Caco-2 (cell line): ENCODE results near the gene VPS33B. TPM values are rescaled to one million over a fixed set of nuclear protein-coding genes. Genes with fewer than 3 reads are reported as not detected.

Source experiments
- BruUV-seq: library from RNA; stranded (reverse); fragments of 400-500 nt; replicated peaks from 2 replicates; lab custom pipeline; 2021; lab: Mats Ljungman, UMichigan
- CTCF ChIA-PET: fragments of 300-600 bp; sonication (Branson Sonifier 250); formaldehyde crosslinking; loops from one replicate; lab custom pipeline; 2022; ENCODE audit warnings: antibody characterized with exemption; lab: Charles Lee
- POLR2A ChIA-PET: fragments of 300-600 bp; sonication (Branson Sonifier 250); formaldehyde crosslinking; loops from one replicate; lab custom pipeline; 2022; ENCODE audit warnings: antibody characterized with exemption; lab: Charles Lee
- DNase-seq, 2 experiments: peaks; one replicate each; pipeline versions ENCODE4 v3.0.0 to v3.0.0-alpha.2; 2020 to 2022
- H3K27me3 ChIP-seq: replicated peaks from 2 replicates; pipeline ENCODE4 v1.6.0; 2011; ENCODE audit warnings: low read length; ENCODE audit not compliant: control insufficient read depth, insufficient read depth
- H3K36me3 ChIP-seq: 2 replicates; pipeline ENCODE4 v1.5.1; 2011; ENCODE audit warnings: low read length; ENCODE audit not compliant: control insufficient read depth, insufficient read depth
- H3K4me1 ChIP-seq: fragments of 250-450 bp; sonication (Bioruptor Pico); 2 replicates; pipeline ENCODE4 v1.5.1; 2020; ENCODE audit warnings: mild to moderate bottlenecking
- H3K4me3 ChIP-seq: 2 replicates; pipeline ENCODE4 v1.5.1; 2011; ENCODE audit warnings: low read depth, mild to moderate bottlenecking, control low read depth, low read length
- H3K9me3 ChIP-seq: fragments of 250-450 bp; sonication (Bioruptor Pico); 2 replicates; pipeline ENCODE4 v1.5.1; 2020; ENCODE audit warnings: mild to moderate bottlenecking, moderate library complexity
- H3K27ac Mint-ChIP-seq: one replicate; pipeline ENCODE4 v1.8.0; 2022; ENCODE audit warnings: mixed read lengths; ENCODE audit not compliant: unreplicated experiment
- H3K27me3 Mint-ChIP-seq: one replicate; pipeline ENCODE4 v1.8.0; 2022; ENCODE audit warnings: mixed read lengths; ENCODE audit not compliant: insufficient read depth, unreplicated experiment
- H3K36me3 Mint-ChIP-seq: one replicate; pipeline ENCODE4 v1.8.0; 2022; ENCODE audit warnings: mild to moderate bottlenecking, mixed read lengths; ENCODE audit not compliant: insufficient read depth, unreplicated experiment
- H3K4me1 Mint-ChIP-seq: one replicate; pipeline ENCODE4 v1.8.0; 2022; ENCODE audit warnings: low read depth, mixed read lengths; ENCODE audit not compliant: unreplicated experiment
- H3K4me3 Mint-ChIP-seq: one replicate; pipeline ENCODE4 v1.8.0; 2022; ENCODE audit warnings: mild to moderate bottlenecking, moderate library complexity, mixed read lengths; ENCODE audit not compliant: unreplicated experiment
- H3K9me3 Mint-ChIP-seq: one replicate; pipeline ENCODE4 v1.8.0; 2022; ENCODE audit warnings: mixed read lengths; ENCODE audit not compliant: unreplicated experiment
- intact Hi-C: fragments of 100-400 bp; cut with micrococcal nuclease; formaldehyde crosslinking; loops from one replicate; pipeline ENCODE4 v1.10.0; 2022; ENCODE audit not compliant: unreplicated experiment
- total RNA-seq: library from RNA; stranded (reverse); gene quantifications from 2 replicates; pipeline ENCODE4 v1.2.3, GENCODE V29; 2022
- TF ChIP-seq, protein P1 (sequence below), 2 experiments: fragments of 200-600 bp in 1 of 2; IDR thresholded peaks; 1 replicate in 1 of 2; 2 replicates in 1 of 2; pipeline versions ENCODE4 v1.5.1 to v1.8.0; 2011 to 2022; ENCODE audit warnings: antibody characterized with exemption in 1 of 2, control low read depth in 1 of 2, inconsistent platforms in 1 of 2, low read depth in 1 of 2, low read length in 1 of 2, mild to moderate bottlenecking in 1 of 2, moderate library complexity in 1 of 2; ENCODE audit not compliant: insufficient read depth in 1 of 2, severe bottlenecking in 1 of 2, unreplicated experiment in 1 of 2

The VPS33B gene
- total RNA-seq, 1 experiment from 2014 or later = 13.7 TPM

DNA sequence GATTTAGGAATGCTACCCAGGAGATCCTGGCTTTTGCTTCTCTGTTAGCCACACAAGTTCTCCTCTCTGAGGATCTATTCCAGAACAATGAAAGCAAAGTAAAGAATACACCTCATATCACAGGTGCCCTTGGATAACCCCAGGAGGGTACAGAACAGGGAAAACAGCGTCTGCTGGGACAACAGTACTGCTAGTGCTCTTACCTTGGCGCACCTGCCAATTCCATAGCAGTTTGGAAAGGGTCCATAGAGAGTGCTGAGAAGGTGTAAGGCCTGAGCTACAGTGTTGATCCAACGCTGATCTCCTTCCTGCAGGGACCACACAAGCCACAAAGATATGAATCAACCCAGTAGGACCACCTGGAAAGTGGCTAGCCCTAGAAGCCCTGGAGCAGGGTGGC, 15.1 kb downstream of the VPS33B start:
- Mint-ChIP-seq H3K4me3 (no peak overlapping the region), H3K36me3 (peaks cover 16% of the 10 kb centered on the region), H3K27me3 (no peaks in the 10 kb centered on the region), H3K27ac (no peak overlapping the region), H3K4me1 (no peaks in the 10 kb centered on the region), H3K9me3 (no peaks in the 10 kb centered on the region)
- Histone ChIP-seq H3K4me1 (no peaks in the 10 kb centered on the region), H3K9me3 (no peaks in the 10 kb centered on the region), H3K27me3 (no peaks in the 10 kb centered on the region), H3K4me3 (no peak overlapping the region), H3K36me3 (no peaks in the 10 kb centered on the region; the same call in 1 of the 2 replicates)
- no TSS peak for BruUV-seq
- intact Hi-C loops = no loop called here
- ChIA-PET POLR2A (no interaction called here), CTCF (no interaction called here)
- TF ChIP-seq, protein P1, sequence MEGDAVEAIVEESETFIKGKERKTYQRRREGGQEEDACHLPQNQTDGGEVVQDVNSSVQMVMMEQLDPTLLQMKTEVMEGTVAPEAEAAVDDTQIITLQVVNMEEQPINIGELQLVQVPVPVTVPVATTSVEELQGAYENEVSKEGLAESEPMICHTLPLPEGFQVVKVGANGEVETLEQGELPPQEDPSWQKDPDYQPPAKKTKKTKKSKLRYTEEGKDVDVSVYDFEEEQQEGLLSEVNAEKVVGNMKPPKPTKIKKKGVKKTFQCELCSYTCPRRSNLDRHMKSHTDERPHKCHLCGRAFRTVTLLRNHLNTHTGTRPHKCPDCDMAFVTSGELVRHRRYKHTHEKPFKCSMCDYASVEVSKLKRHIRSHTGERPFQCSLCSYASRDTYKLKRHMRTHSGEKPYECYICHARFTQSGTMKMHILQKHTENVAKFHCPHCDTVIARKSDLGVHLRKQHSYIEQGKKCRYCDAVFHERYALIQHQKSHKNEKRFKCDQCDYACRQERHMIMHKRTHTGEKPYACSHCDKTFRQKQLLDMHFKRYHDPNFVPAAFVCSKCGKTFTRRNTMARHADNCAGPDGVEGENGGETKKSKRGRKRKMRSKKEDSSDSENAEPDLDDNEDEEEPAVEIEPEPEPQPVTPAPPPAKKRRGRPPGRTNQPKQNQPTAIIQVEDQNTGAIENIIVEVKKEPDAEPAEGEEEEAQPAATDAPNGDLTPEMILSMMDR (IDR thresholded peaks at IDR 0.05; ENCODE audit: insufficient read depth in 1 of 2, low read depth in 1 of 2, low read length in 1 of 2, severe bottlenecking in 1 of 2, unreplicated experiment in 1 of 2) = no peak
- DNase-seq = no peak

DNA sequence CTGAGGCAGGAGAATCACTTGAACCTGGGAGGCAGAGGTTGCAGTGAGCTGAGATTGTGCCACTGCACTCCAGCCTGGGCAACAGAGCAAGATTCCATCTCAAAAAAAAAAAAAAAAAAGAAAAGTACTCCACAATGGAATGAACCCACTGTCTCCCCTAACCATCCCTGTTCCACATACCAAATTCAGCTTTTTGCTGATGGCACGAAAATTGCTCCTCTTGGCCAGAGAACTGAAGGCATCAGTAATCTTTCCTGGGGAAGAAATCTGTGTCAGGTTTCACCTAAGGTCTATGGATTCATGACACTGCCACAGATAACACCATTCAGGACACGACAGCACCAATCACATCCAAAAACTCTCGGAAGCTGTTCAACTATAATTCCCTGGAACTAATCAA, 21.2 kb downstream of the VPS33B start:
- Mint-ChIP-seq H3K27me3 (no peaks in the 10 kb centered on the region), H3K36me3 (peaks cover 54% of the 10 kb centered on the region), H3K4me3 (no peak overlapping the region), H3K27ac (no peak overlapping the region), H3K9me3 (no peaks in the 10 kb centered on the region), H3K4me1 (no peaks in the 10 kb centered on the region)
- H3K4me3 ChIP-seq = no peak overlapping the region
- DNase-seq = no peak
- TF ChIP-seq, protein P1 (IDR thresholded peaks at IDR 0.05; ENCODE audit: insufficient read depth in 1 of 2, low read depth in 1 of 2, low read length in 1 of 2, severe bottlenecking in 1 of 2, unreplicated experiment in 1 of 2) = no peak
- peaks cover 3% of the 10 kb centered on the region for H3K36me3 ChIP-seq
- no peaks in the 10 kb centered on the region for H3K9me3 ChIP-seq
- H3K4me1 ChIP-seq = no peaks in the 10 kb centered on the region
- POLR2A ChIA-PET = interaction anchor here (0.6 to 0.7 kb wide), 2 partner anchors 47 to 174 kb away, joined by 3 to 5 read pairs; partner anchors contain the start of gene RCCD1
- no peaks in the 10 kb centered on the region for H3K27me3 ChIP-seq
- CTCF ChIA-PET = no interaction called here
- no TSS peak for BruUV-seq
- intact Hi-C loops = no loop called here

DNA sequence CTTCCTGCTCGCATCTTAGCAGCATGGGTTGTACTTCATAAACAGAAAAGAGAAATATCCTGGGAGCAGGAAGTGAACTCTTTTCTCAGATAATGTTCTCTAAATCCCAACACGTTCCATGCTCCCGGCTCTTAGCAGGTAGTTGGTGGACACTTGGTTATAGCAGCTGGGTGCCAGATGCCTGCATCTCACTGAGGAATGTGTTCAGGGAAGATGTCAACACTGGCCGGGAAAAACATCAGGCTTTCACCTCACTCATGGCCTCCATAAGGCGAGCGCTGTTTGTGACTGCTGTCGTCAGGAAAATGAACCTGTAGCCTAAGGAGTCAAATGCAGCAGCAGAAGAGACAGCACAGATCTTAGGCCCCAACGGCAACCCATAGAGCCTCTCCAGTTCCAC, 23.7 kb downstream of the VPS33B start:
- Mint-ChIP-seq H3K27me3 (no peaks in the 10 kb centered on the region), H3K4me1 (no peaks in the 10 kb centered on the region), H3K27ac (no peak overlapping the region), H3K36me3 (peaks cover 63% of the 10 kb centered on the region), H3K9me3 (no peaks in the 10 kb centered on the region), H3K4me3 (no peak overlapping the region)
- no peaks in the 10 kb centered on the region for H3K4me1 ChIP-seq
- no peaks in the 10 kb centered on the region for H3K27me3 ChIP-seq
- H3K9me3 ChIP-seq = no peaks in the 10 kb centered on the region
- CTCF ChIA-PET = no interaction called here
- TF ChIP-seq, protein P1 (IDR thresholded peaks at IDR 0.05; ENCODE audit: insufficient read depth in 1 of 2, low read depth in 1 of 2, low read length in 1 of 2, severe bottlenecking in 1 of 2, unreplicated experiment in 1 of 2) = no peak
- peaks cover 3% of the 10 kb centered on the region for H3K36me3 ChIP-seq
- POLR2A ChIA-PET = no interaction called here
- no TSS peak for BruUV-seq
- intact Hi-C loops = no loop called here
- DNase-seq = no peak
- no peak overlapping the region for H3K4me3 ChIP-seq
